Sigmoid colon (tissue), 4 donors: ENCODE results near the gene GPRC5D.

Experiments
- EP300 ChIP-seq, 4 donors: sonication (generic); formaldehyde crosslinking; IDR thresholded peaks; one replicate each; pipeline ENCODE4 v1.6.1; 2017; ENCODE audit warnings: antibody characterized with exemption in 4 of 4
- POLR2A ChIP-seq, 2 donors: fragments of 450-650 bp; IDR thresholded peaks; one replicate each; pipeline ENCODE4 v1.6.1; 2016; ENCODE audit warnings: antibody characterized with exemption in 2 of 2, mild to moderate bottlenecking in 2 of 2, moderate library complexity in 2 of 2
- POLR2AphosphoS5 ChIP-seq, 4 donors: sonication (generic); formaldehyde crosslinking; IDR thresholded peaks; one replicate each; pipeline ENCODE4 v1.6.1; 2017; ENCODE audit warnings: antibody characterized with exemption in 4 of 4
- TF ChIP-seq, protein P1 (sequence below), 4 experiments: fragments of 450-650 bp in 3 of 4; fragments of 200-600 bp in 1 of 4; IDR thresholded peaks; one replicate each; pipeline ENCODE4 v1.5.1; 2016 to 2019; ENCODE audit warnings: antibody characterized with exemption in 4 of 4, mild to moderate bottlenecking in 3 of 4, moderate library complexity in 2 of 4

DNA sequence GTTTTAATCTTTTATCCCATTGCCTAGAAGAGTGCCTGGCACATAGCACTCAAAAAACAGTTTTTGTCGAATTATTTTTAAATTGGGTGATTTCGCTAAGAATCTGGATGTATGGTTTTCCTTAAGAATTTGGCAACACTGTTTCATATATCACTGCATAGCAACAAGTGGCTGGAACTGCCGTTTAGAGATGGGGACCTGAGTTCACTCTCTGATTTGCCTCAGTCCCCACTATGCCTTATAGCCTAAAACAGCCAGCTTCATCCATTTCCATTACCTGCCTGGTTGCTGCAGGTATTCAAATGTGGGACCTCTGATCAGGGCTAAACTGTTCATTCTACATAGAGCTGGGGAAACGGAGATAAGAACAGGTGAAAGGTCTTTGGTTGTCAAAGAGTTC, 46.3 kb upstream of the GPRC5D start:
- TF ChIP-seq, protein P1, sequence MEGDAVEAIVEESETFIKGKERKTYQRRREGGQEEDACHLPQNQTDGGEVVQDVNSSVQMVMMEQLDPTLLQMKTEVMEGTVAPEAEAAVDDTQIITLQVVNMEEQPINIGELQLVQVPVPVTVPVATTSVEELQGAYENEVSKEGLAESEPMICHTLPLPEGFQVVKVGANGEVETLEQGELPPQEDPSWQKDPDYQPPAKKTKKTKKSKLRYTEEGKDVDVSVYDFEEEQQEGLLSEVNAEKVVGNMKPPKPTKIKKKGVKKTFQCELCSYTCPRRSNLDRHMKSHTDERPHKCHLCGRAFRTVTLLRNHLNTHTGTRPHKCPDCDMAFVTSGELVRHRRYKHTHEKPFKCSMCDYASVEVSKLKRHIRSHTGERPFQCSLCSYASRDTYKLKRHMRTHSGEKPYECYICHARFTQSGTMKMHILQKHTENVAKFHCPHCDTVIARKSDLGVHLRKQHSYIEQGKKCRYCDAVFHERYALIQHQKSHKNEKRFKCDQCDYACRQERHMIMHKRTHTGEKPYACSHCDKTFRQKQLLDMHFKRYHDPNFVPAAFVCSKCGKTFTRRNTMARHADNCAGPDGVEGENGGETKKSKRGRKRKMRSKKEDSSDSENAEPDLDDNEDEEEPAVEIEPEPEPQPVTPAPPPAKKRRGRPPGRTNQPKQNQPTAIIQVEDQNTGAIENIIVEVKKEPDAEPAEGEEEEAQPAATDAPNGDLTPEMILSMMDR (IDR thresholded peaks at IDR 0.05), result no peak
- TF ChIP-seq POLR2A (IDR thresholded peaks at IDR 0.05) (no peak), POLR2AphosphoS5 (IDR thresholded peaks at IDR 0.05) (no peak), EP300 (IDR thresholded peaks at IDR 0.05) (no peak)
